GM10266 (cell line): ENCODE data around the gene SLC13A4.
"Not testable (repeated sequence)": the region's sequence is repeated elsewhere in the genome, so short reads cannot be mapped to it uniquely, and the experiment has no call there.

Experiments
- DNase-seq: peaks from one replicate; pipeline ENCODE4 v3.0.0; 2012; ENCODE audit errors: extremely low spot score
- TF ChIP-seq, protein P1 (sequence below): IDR thresholded peaks from 2 replicates; pipeline ENCODE4 v1.5.1; 2012; ENCODE audit warnings: mild to moderate bottlenecking, low read depth; ENCODE audit not compliant: control insufficient read depth, insufficient read depth; ENCODE audit errors: missing control alignments

The SLC13A4 gene

DNA sequence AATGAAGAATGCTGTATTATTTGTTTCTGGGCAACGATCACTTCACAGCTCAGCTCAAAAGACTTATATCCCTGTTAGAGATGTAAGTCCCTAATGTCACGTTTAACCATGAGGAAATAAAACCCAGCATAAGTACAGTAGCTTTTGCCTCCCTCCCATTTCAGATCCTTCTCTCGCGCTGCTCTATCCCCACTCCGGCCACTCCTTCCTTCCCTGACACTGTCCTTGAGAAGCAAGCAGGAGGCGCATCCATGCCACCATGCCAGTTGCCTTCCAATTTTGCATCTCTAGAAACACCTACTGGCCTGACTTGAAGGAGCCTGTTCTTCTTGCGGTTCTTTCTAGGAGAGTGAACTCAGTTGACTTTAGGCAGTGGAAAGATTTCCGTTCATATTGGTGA is 19.4 kb upstream of the SLC13A4 start:
- TF ChIP-seq, protein P1, sequence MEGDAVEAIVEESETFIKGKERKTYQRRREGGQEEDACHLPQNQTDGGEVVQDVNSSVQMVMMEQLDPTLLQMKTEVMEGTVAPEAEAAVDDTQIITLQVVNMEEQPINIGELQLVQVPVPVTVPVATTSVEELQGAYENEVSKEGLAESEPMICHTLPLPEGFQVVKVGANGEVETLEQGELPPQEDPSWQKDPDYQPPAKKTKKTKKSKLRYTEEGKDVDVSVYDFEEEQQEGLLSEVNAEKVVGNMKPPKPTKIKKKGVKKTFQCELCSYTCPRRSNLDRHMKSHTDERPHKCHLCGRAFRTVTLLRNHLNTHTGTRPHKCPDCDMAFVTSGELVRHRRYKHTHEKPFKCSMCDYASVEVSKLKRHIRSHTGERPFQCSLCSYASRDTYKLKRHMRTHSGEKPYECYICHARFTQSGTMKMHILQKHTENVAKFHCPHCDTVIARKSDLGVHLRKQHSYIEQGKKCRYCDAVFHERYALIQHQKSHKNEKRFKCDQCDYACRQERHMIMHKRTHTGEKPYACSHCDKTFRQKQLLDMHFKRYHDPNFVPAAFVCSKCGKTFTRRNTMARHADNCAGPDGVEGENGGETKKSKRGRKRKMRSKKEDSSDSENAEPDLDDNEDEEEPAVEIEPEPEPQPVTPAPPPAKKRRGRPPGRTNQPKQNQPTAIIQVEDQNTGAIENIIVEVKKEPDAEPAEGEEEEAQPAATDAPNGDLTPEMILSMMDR, result no peak
- no peak for DNase-seq

DNA sequence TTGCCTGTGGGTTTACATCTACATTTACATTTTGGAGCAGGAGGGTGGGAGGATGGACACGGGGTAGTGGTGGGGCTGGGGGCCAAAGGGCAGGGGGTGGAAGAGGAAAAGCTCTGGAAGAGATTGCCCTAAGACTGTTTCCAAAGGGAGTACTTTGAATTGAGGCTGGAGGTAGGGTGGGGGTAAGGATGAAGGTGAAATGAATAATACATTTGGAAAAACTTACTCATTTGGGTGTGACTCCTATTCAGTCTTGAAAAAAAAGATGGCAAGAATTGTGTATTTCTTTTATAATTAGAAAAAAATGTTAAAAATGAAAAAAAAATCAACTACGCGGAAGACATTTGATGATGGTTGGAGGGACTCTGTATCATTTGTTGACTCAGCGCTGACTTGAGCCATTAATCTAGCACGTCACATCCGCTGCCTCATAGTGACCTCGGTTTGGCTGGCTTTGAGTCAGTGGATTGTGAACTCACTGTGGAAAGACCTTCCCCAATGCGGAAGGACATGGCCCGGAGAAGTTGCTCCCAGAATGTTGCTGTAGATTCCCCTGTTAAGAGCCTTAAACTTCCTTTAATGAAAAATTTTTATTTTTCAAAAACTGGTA is 17.8 kb upstream of the SLC13A4 start:
- TF ChIP-seq, protein P1, result no peak
- DNase-seq, result no peak

DNA sequence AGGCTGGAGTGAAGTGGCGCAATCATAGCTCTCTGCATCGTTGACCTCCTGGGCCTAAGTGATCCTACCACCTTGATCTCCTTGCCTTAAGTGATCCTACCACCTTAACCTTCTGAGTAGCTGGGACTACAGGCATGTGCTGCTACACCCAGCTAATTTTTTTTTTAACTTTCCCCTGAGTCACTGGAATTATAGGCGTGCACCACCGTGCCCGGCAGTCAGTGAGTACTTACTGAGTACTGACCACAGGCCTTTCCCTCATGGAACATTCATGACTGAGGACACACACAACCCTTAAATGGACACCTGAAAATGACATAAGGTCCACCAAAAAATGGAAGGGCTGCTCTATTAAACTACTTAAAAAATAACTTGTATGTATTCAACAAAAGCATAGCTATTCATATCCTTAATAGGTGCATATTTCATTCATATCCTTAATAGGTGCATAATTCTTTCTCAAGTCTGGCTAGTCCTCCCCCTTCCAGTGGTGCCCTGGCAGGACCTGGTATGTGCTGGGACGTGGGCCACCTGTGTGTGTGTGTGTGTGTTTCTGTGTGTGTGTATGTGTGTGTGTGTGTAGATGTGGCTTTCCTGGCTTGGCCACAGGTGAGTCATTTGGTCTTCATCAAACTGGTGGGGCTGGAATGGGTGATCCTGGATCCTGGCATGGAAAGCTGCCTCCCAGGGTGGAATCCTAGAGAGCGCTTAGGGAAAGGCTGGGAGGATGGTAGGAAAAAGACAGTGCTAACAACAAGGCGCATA is 17.1 kb upstream of the SLC13A4 start:
- no peak for DNase-seq
- TF ChIP-seq, protein P1, result no peak

DNA sequence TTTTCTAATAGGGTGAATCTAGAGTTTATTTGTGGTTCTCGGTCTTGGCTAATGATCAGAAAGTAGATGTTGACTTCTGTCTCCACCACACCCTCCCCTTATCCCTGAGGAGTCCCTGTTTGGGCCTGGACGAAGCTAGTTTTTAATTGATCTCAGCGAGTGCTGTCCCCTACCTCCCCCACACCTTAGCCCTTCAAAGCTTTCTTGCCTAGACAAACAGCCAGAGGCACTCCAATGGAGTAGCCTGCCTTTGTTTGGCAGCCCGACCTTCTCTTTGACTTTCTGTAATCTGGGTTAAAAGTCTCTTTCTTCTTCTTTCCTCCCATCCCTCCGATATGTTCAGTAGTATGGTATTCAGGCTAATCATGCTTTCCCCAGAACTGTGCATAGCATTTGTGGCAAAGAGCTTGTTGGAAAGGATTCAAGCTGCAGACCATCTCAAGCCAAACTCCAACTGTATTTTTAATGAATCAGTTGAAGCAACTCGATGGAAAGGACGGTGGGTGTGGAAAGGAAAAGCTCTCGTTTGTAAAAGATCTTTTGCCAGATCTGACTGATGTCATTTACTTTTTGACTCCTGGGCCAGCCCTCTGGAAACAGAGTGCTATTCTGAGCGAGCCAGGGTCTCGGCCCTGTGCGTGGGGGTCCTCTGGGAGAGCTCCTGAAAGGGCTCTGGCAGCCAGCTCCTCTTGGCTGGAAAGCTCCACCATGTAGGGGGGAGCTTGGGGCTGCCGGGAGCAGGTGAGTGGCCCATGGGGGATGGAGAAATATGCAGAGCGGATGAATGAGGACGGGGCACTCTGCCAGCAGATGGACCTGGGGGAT is 16.1 kb upstream of the SLC13A4 start:
- TF ChIP-seq, protein P1, result no peak
- no peak for DNase-seq

DNA sequence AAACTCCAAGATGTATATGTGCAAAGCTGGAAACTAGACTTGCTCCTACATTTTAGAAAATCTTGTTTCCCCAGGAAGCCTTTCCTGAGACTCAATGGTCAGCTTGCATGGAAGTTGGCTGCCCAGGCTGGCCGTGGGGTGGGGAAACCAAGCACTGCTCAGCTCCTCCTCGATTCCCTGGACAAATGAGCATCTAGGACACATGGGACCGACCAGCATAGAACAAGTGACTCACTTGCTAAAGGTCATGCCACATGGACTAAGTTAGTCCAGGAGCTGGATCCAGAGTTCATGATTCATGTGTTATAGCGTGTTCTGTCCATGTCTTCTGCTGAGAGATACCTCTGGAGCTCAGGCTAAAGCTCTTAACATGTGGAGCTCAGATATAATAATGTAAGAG is 14.4 kb upstream of the SLC13A4 start:
- DNase-seq, result no peak
- TF ChIP-seq, protein P1, result no peak

DNA sequence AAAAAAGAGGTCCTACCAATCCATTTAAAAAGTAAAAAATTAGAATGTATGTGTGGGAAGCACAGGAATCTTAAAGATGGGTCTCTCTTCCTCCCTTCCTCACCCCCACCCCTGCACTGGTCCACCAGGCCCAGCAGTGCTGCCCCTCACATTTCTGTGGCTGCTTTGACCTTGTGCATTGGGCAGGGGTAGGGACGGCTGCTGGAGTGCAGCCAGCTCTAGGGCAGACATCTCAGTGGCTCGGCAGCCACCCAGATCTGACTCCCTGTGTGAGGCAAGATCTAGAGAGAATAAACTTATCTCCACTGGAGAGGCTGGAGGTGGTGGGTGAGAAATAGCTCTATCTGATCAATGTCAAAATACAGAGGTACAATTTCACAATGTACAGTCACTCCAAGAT is 13.9 kb upstream of the SLC13A4 start:
- TF ChIP-seq, protein P1, result no peak
- DNase-seq, result no peak

DNA sequence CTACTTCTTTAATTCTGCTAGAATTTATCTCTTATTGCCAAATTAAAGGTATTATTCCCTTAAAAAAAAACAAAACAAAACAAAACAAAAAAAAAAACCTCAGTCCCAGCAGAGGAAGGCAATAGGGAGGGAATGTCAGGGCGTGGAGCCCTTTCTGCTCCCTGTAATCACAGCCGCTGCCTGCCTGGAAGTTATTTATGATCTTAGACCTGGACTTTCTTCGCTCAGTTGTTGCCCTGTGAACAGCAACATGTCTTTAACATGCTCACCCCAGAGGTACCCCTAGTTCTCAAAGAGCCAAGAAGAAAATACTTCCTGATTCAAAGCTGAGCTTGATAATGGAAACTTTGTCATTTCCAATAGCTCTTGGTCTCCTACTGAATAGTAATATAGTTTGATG is 12.9 kb upstream of the SLC13A4 start:
- TF ChIP-seq, protein P1, result no peak
- DNase-seq, result no peak

DNA sequence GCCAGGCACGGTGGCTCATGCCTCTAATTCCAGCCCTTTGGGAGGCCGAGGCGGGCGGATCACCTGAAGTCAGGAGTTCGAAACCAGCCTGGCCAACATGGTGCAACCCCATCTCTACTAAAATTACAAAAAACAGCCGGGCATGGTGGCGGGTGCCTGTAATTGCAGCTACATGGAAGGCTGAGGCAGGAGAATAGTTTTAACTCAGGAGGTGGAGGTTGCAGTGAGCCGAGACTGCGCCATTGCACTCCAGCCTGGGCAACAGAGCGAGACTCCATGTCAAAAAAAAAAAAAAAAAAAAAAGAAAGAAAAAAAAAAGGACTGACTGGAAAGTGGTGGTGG is 9.3 kb upstream of the SLC13A4 start:
- not testable (repeated sequence) for DNase-seq
